Measurements from ENCODE around the gene RUNX1. TPM values are rescaled to one million over a fixed set of nuclear protein-coding genes. Genes with fewer than 3 reads are reported as not detected.

RUNX1 gene
- total RNA-seq, 4 donors from 2014 or later = 2.9 to 18.7 (median 7.7) TPM

- WGBS, 2 donors = 88 to 90% methylated on average over 11 of the region's 11 CpGs
- no peaks in the 10 kb centered on the region for H3K27me3 ChIP-seq
- DNase-seq = no peak
- H3K27ac ChIP-seq = no peak overlapping the region
- peaks cover 0 to 11% of the 10 kb centered on the region in 2 donors for H3K4me1 ChIP-seq
- no peaks in the 10 kb centered on the region for H3K9me3 ChIP-seq
- TF ChIP-seq, protein P1, sequence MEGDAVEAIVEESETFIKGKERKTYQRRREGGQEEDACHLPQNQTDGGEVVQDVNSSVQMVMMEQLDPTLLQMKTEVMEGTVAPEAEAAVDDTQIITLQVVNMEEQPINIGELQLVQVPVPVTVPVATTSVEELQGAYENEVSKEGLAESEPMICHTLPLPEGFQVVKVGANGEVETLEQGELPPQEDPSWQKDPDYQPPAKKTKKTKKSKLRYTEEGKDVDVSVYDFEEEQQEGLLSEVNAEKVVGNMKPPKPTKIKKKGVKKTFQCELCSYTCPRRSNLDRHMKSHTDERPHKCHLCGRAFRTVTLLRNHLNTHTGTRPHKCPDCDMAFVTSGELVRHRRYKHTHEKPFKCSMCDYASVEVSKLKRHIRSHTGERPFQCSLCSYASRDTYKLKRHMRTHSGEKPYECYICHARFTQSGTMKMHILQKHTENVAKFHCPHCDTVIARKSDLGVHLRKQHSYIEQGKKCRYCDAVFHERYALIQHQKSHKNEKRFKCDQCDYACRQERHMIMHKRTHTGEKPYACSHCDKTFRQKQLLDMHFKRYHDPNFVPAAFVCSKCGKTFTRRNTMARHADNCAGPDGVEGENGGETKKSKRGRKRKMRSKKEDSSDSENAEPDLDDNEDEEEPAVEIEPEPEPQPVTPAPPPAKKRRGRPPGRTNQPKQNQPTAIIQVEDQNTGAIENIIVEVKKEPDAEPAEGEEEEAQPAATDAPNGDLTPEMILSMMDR (IDR thresholded peaks at IDR 0.05) = no peak
- TF ChIP-seq POLR2A (IDR thresholded peaks at IDR 0.05) = no peak
- intact Hi-C loops (cut with DNase I) = no loop called here
- H3K36me3 ChIP-seq = no peaks in the 10 kb centered on the region
- no peak overlapping the region for H3K4me3 ChIP-seq (replicated peaks in 1 of 3)
Observed at GRCh38 chr21:34912022-34912945, 136.8 kb downstream of the RUNX1 start.

- 76 to 88% methylated on average over 2 of the region's 2 CpGs for WGBS, 2 donors
- Histone ChIP-seq H3K27ac (no peak overlapping the region), H3K4me1 (peaks cover 0 to 11% of the 10 kb centered on the region in 2 donors), H3K4me3 (replicated peaks in 1 of 3) (no peak overlapping the region), H3K27me3 (no peaks in the 10 kb centered on the region), H3K36me3 (no peaks in the 10 kb centered on the region), H3K9me3 (no peaks in the 10 kb centered on the region)
- TF ChIP-seq, protein P1 (IDR thresholded peaks at IDR 0.05) = no peak
- no peak for TF ChIP-seq POLR2A (IDR thresholded peaks at IDR 0.05)
- DNase-seq = no peak
- intact Hi-C loops (cut with DNase I) = no loop called here
Observed at GRCh38 chr21:34911360-34911759, 137.7 kb downstream of the RUNX1 start.

GRCh38 chr21:34910396-34910795, 138.7 kb downstream of the RUNX1 start:
- Histone ChIP-seq H3K27ac (no peak overlapping the region), H3K27me3 (no peaks in the 10 kb centered on the region), H3K9me3 (no peaks in the 10 kb centered on the region), H3K4me1 (peaks cover 0 to 11% of the 10 kb centered on the region in 2 donors), H3K36me3 (no peaks in the 10 kb centered on the region), H3K4me3 (replicated peaks in 1 of 3) (no peak overlapping the region)
- TF ChIP-seq, protein P1 (IDR thresholded peaks at IDR 0.05) = no peak
- TF ChIP-seq POLR2A (IDR thresholded peaks at IDR 0.05) = no peak
- intact Hi-C loops (cut with DNase I) = no loop called here
- DNase-seq = peak; percentile 90 to 91
- WGBS, 2 donors = 28 to 32% methylated on average over 4 of the region's 4 CpGs

GRCh38 chr21:34909492-34910292, 139.4 kb downstream of the RUNX1 start:
- H3K4me1 ChIP-seq = peaks cover 0 to 11% of the 10 kb centered on the region in 2 donors
- H3K4me3 ChIP-seq (replicated peaks in 1 of 3) = no peak overlapping the region
- no peak overlapping the region for H3K27ac ChIP-seq
- no peaks in the 10 kb centered on the region for H3K9me3 ChIP-seq
- no peak for TF ChIP-seq POLR2A (IDR thresholded peaks at IDR 0.05)
- TF ChIP-seq, protein P1 (IDR thresholded peaks at IDR 0.05) = no peak
- no peaks in the 10 kb centered on the region for H3K36me3 ChIP-seq
- intact Hi-C loops (cut with DNase I) = no loop called here
- no peak for DNase-seq
- H3K27me3 ChIP-seq = no peaks in the 10 kb centered on the region
- 85% methylated on average over 3 of the region's 3 CpGs for WGBS, 2 donors
